Measurements from ENCODE around the gene ANKRD28. TPM values are rescaled to one million over a fixed set of nuclear protein-coding genes. Genes with fewer than 3 reads are reported as not detected.
A peak's percentile ranks its signal among the peaks of the same experiment; 100 is the strongest.

The ANKRD28 gene
- total RNA-seq, 1 donor from 2014 or later = 104 TPM

DNA sequence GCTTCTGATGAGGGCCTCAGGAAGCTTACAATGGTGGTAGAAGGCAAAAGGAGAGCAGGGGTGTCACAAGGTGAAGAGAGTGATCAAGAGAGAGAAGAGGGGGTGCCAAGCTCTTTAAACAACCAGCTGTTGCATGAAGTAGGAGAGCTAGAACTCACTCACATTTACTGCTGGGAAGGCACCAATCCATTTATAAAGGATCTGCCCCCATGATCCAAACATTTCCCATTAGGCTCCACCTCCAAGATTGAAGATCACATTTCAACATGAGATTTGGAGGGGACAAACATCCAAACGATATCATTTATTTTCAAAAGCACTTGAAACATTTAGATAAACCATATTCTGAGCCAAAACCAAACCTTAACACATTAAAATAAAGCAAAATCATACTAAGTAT lies 26.3 kb downstream of the ANKRD28 start:
- Mint-ChIP-seq H3K4me3 (ENCODE audit: unreplicated experiment) (no peak overlapping the region), H3K27me3 (ENCODE audit: low read depth) (no peaks in the 10 kb centered on the region), H3K4me1 (ENCODE audit: low read depth) (peaks cover 87% of the 10 kb centered on the region), H3K36me3 (ENCODE audit: low read depth) (peaks cover 21% of the 10 kb centered on the region), H3K9me3 (ENCODE audit: low read depth) (peaks cover 3% of the 10 kb centered on the region), H3K27ac (ENCODE audit: unreplicated experiment) (peak overlapping the region; percentile 77)
- TF ChIP-seq CTCF (IDR thresholded peaks at IDR 0.05) = no peak
- no peak for DNase-seq (ENCODE audit: low spot score)

- no peak for DNase-seq (ENCODE audit: low spot score)
- H3K9me3 Mint-ChIP-seq (ENCODE audit: low read depth) = peaks cover 3% of the 10 kb centered on the region
- no peak overlapping the region for H3K4me3 Mint-ChIP-seq (ENCODE audit: unreplicated experiment)
- peaks cover 80% of the 10 kb centered on the region for H3K4me1 Mint-ChIP-seq (ENCODE audit: low read depth)
- H3K27me3 Mint-ChIP-seq (ENCODE audit: low read depth) = no peaks in the 10 kb centered on the region
- no peak for TF ChIP-seq CTCF (IDR thresholded peaks at IDR 0.05)
- H3K27ac Mint-ChIP-seq (ENCODE audit: unreplicated experiment) = peak overlapping the region; percentile 97
- H3K36me3 Mint-ChIP-seq (ENCODE audit: low read depth) = peaks cover 23% of the 10 kb centered on the region
These were observed 28.4 kb downstream of the ANKRD28 start for GRCh38 chr3:15769256-15769915.

DNA sequence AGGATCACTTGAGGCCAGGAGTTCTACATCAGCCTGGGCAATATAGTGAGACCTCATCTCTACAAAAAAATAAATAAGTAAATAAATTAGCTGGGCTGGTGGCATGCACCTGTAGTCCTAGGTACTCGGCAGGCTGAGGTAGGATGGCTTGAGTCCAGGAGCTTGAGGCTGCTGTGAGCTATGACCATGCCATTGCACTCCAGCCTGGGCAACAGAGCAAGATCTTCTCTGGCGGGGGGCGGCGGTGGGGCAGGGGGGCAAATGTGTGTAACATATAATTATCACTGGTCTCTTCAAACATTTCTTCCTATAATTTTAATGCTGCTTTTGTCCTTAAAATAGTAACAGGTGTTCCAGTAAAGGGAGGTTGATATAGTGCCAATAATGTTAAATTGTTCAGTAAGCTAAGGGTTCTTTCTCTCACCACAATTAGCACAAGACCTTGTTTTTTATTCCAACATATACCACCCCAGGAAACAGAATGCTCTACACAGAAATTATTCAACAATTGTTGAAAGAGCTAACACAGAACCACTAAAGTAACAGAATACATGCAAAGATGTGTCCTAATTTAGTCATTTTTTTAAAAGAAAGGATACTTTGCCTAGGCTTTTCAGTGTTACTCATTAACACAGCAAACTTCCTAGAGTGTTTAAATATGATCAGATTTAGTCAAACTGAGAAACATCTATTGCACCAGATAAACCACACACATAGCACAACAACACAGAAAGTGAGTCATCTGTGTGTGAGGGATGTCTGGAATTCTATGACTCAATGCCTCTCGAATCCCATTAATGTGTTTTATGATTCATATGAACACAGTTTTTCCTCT lies 29.1 kb downstream of the ANKRD28 start:
- no peak for TF ChIP-seq CTCF (IDR thresholded peaks at IDR 0.05)
- no peaks in the 10 kb centered on the region for H3K27me3 Mint-ChIP-seq (ENCODE audit: low read depth)
- peaks cover 3% of the 10 kb centered on the region for H3K9me3 Mint-ChIP-seq (ENCODE audit: low read depth)
- peaks cover 73% of the 10 kb centered on the region for H3K4me1 Mint-ChIP-seq (ENCODE audit: low read depth)
- peak overlapping the region; percentile 10 for H3K4me3 Mint-ChIP-seq (ENCODE audit: unreplicated experiment)
- no peak for DNase-seq (ENCODE audit: low spot score)
- peaks cover 23% of the 10 kb centered on the region for H3K36me3 Mint-ChIP-seq (ENCODE audit: low read depth)
- H3K27ac Mint-ChIP-seq (ENCODE audit: unreplicated experiment) = peak overlapping the region; percentile 97

DNA sequence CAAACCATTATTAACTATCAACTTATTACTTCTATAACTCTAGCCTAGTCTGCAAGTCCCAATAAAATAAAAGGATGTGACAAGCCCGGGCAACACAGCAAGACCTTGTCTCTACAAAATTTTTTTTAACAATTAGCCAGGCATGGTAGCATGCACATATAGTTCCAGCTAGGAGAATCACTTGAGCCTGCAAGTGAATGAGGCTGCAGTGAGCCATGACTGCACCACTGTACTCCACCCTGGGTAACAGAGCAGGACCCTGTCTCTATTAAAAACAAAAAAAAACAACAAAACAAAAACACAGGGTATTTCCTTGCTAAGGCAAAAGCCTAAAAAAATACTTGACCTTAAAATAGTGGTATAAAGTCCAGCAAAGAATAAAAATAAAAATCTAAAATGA lies 31.4 kb downstream of the ANKRD28 start:
- peaks cover 23% of the 10 kb centered on the region for H3K36me3 Mint-ChIP-seq (ENCODE audit: low read depth)
- DNase-seq (ENCODE audit: low spot score) = no peak
- H3K9me3 Mint-ChIP-seq (ENCODE audit: low read depth) = peaks cover 3% of the 10 kb centered on the region
- H3K27me3 Mint-ChIP-seq (ENCODE audit: low read depth) = no peaks in the 10 kb centered on the region
- no peak for TF ChIP-seq CTCF (IDR thresholded peaks at IDR 0.05)
- no peak overlapping the region for H3K4me3 Mint-ChIP-seq (ENCODE audit: unreplicated experiment)
- H3K4me1 Mint-ChIP-seq (ENCODE audit: low read depth) = peaks cover 70% of the 10 kb centered on the region
- peak overlapping the region; percentile 19 for H3K27ac Mint-ChIP-seq (ENCODE audit: unreplicated experiment)

GRCh38 chr3:15758295-15758694 lies 39.5 kb downstream of the ANKRD28 start:
- H3K4me1 Mint-ChIP-seq (ENCODE audit: low read depth) = peaks cover 77% of the 10 kb centered on the region
- no peaks in the 10 kb centered on the region for H3K9me3 Mint-ChIP-seq (ENCODE audit: low read depth)
- peak overlapping the region; percentile 77 for H3K27ac Mint-ChIP-seq (ENCODE audit: unreplicated experiment)
- TF ChIP-seq CTCF (IDR thresholded peaks at IDR 0.05) = no peak
- H3K36me3 Mint-ChIP-seq (ENCODE audit: low read depth) = peaks cover 29% of the 10 kb centered on the region
- DNase-seq (ENCODE audit: low spot score) = no peak
- H3K4me3 Mint-ChIP-seq (ENCODE audit: unreplicated experiment) = no peak overlapping the region
- H3K27me3 Mint-ChIP-seq (ENCODE audit: low read depth) = no peaks in the 10 kb centered on the region
